T-cell (primary cell): ENCODE results near the gene MVB12B. TPM values are rescaled to one million over a fixed set of nuclear protein-coding genes. Genes with fewer than 3 reads are reported as not detected.

Source experiments
- ATAC-seq, 4 experiments: fragments of 200-7000 bp in 3 of 4; fragments of 150-1000 bp in 1 of 4; cut with Tn5 transposase; replicated peaks in 1 of 4; 1 replicate in 3 of 4; 2 replicates in 1 of 4; pipeline ENCODE4 v1.10.0; 2021; ENCODE audit warnings: moderate library complexity in 3 of 4, mild to moderate bottlenecking in 2 of 4, moderate number of reproducible peaks in 1 of 4
- CTCF ChIA-PET, 2 donors: fragments of 300-600 bp; sonication (Branson Sonifier 250); formaldehyde crosslinking; loops; one replicate each; lab custom pipeline; 2022; ENCODE audit warnings: antibody characterized with exemption in 2 of 2; lab: Charles Lee
- POLR2A ChIA-PET, 2 donors: fragments of 300-600 bp; sonication (Branson Sonifier 250); formaldehyde crosslinking; loops; one replicate each; lab custom pipeline; 2022; ENCODE audit warnings: antibody characterized with exemption in 2 of 2; lab: Charles Lee
- DNase-seq, 35 experiments: peaks; one replicate each; pipeline versions ENCODE4 v3.0.0 to v3.0.0-alpha.2; 2013 to 2023
- H3K27ac ChIP-seq: one replicate; pipeline ENCODE4 v1.5.1; 2013; ENCODE audit warnings: low read length
- H3K27me3 ChIP-seq, 2 experiments: replicated peaks in 1 of 2; 1 replicate in 1 of 2; 2 replicates in 1 of 2; pipeline versions ENCODE4 v1.6.1 to v1.7.0; 2013; ENCODE audit warnings: low read length in 1 of 2, mixed read lengths in 1 of 2; ENCODE audit not compliant: control insufficient read depth in 2 of 2, insufficient read depth in 2 of 2; ENCODE audit errors: extremely low read depth in 1 of 2
- H3K36me3 ChIP-seq, 2 donors: 1 replicate in 1 of 2; 2 replicates in 1 of 2; pipeline versions ENCODE4 v1.6.1 to v1.7.0; 2013; ENCODE audit warnings: low read length in 1 of 2; ENCODE audit not compliant: control insufficient read depth in 2 of 2, insufficient read depth in 1 of 2; ENCODE audit errors: extremely low read depth in 1 of 2
- H3K4me1 ChIP-seq, 2 experiments: 1 replicate in 1 of 2; 2 replicates in 1 of 2; pipeline versions ENCODE4 v1.6.1 to v1.7.0; 2013; ENCODE audit warnings: low read length in 2 of 2, mixed read lengths in 1 of 2; ENCODE audit not compliant: insufficient read depth in 2 of 2, control insufficient read depth in 1 of 2; ENCODE audit errors: extremely low read depth in 1 of 2
- H3K4me3 ChIP-seq, 2 donors: 1 replicate in 1 of 2; 2 replicates in 1 of 2; pipeline versions ENCODE4 v1.5.1 to v1.7.0; 2013; ENCODE audit warnings: mild to moderate bottlenecking in 2 of 2, low read length in 1 of 2, moderate library complexity in 1 of 2; ENCODE audit not compliant: control insufficient read depth in 1 of 2; ENCODE audit errors: extremely low read depth in 1 of 2
- H3K9me3 ChIP-seq: 2 replicates; pipeline ENCODE4 v1.7.0; 2013
- H3K27ac Mint-ChIP-seq, 2 donors: one replicate each; pipeline ENCODE4 v1.8.0; 2020 to 2021; ENCODE audit warnings: mild to moderate bottlenecking in 2 of 2, mixed read lengths in 2 of 2
- H3K27me3 Mint-ChIP-seq, 2 donors: one replicate each; pipeline ENCODE4 v1.8.0; 2021 to 2022; ENCODE audit warnings: mixed read lengths in 2 of 2
- H3K36me3 Mint-ChIP-seq: one replicate; pipeline ENCODE4 v1.8.0; 2021; ENCODE audit warnings: mixed read lengths
- H3K4me1 Mint-ChIP-seq, 3 donors: one replicate each; pipeline ENCODE4 v1.8.0; 2020 to 2022; ENCODE audit warnings: mixed read lengths in 3 of 3, mild to moderate bottlenecking in 1 of 3
- H3K4me3 Mint-ChIP-seq, 3 donors: one replicate each; pipeline ENCODE4 v1.8.0; 2020 to 2022; ENCODE audit warnings: mild to moderate bottlenecking in 3 of 3, mixed read lengths in 3 of 3, moderate library complexity in 3 of 3
- H3K9me3 Mint-ChIP-seq, 3 donors: one replicate each; pipeline ENCODE4 v1.8.0; 2020 to 2022; ENCODE audit warnings: mixed read lengths in 3 of 3
- WGBS: methylation state at CpG from one replicate; pipeline ENCODE4 v1.1.5; 2013; ENCODE audit warnings: missing lambda C conversion rate; ENCODE audit not compliant: insufficient coverage; 5-methylcytosine and 5-hydroxymethylcytosine counted together
- total RNA-seq, 35 experiments: library from RNA in 6 of 35; stranded (reverse) in 6 of 35; fragments of 120-200 nt in 1 of 35; gene quantifications; one replicate each; pipeline versions ENCODE4 v1.2.1 to v1.2.4 and lab custom pipeline; 2013 to 2026

The MVB12B gene
- total RNA-seq, 5 donors from 2014 or later (not counting 1 experiment from before 2014, with no cell fraction given) = 8.2 to 25.2 (median 10.6) TPM

DNA sequence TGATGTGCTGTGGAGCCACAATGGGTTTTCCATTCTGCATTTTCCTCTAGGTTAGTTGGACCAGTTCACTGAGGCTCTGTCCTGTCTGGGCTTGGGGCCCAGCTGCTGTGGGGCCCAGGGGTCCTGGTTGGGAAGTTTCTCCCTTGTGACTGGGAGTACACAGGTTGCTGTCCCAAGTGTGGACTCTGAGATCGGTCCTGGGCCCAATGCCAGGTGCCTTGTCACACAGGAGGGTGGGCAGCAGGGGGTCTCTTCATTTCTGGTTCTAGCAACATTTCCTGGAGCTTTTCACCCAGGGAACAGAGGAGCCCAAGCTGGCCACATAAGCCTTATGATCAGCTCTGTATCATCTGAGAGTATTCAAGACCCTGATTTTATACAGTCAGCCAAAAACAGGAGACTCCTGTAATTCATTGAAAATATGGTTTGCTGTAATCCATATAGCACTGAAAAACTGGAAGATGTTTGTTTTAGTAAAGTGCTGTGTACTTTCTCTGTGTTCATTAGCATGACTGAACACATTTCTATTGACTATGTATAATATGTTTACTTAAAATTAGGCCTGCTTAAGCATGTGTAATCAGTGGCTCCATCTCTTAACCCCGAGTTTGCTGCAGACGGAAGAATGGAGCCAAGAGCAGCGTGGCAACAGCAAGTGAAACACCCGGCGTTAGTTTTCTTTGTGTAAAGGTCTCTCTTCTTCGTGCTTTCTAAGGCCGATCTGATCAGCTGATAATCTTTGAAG, 62.5 kb downstream of the MVB12B start:
- no peaks in the 10 kb centered on the region for H3K9me3 ChIP-seq
- H3K36me3 ChIP-seq = peaks cover 8 to 31% of the 10 kb centered on the region in 2 donors
- no peaks in the 10 kb centered on the region for H3K27me3 Mint-ChIP-seq
- no peak overlapping the region for H3K4me3 Mint-ChIP-seq
- peaks cover 24% of the 10 kb centered on the region for H3K36me3 Mint-ChIP-seq
- H3K4me1 ChIP-seq = peaks cover 0 to 8% of the 10 kb centered on the region in 2 experiments
- ChIA-PET CTCF (no interaction called here), POLR2A (no interaction called here)
- no peak overlapping the region for H3K4me3 ChIP-seq
- ATAC-seq = no peak
- 88% methylated on average over 8 of the region's 8 CpGs for WGBS
- no peak overlapping the region for H3K27ac ChIP-seq
- no peak for DNase-seq
- no peaks in the 10 kb centered on the region for H3K27me3 ChIP-seq
- H3K4me1 Mint-ChIP-seq = peaks cover 0 to 8% (median 6%) of the 10 kb centered on the region in 3 donors
- no peaks in the 10 kb centered on the region for H3K9me3 Mint-ChIP-seq
- no peak overlapping the region for H3K27ac Mint-ChIP-seq

DNA sequence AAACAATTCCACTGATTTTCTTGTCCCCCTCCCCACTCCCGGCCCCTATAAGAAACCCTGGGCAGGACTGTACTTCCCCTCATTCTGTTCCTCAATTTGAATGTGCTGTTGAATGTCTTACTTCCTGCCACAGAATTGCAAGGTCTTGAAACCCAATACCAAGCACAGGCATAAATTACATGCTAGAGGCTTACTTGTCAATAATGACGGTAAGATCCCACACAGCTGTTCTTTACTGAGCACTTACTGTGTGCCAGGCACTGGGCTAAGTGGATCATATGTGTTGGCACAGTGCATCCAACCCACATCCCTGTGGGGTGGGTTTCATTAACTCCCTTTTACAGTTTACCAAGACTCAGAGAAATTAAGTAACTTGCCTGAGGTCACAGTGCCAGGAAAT, 63.4 kb downstream of the MVB12B start:
- Mint-ChIP-seq H3K27ac (no peak overlapping the region), H3K4me3 (no peak overlapping the region), H3K36me3 (peaks cover 27% of the 10 kb centered on the region), H3K27me3 (no peaks in the 10 kb centered on the region), H3K4me1 (peaks cover 0 to 11% (median 10%) of the 10 kb centered on the region in 3 donors), H3K9me3 (no peaks in the 10 kb centered on the region)
- peaks cover 0 to 8% of the 10 kb centered on the region in 2 experiments for H3K4me1 ChIP-seq
- 100% methylated on average over 1 of the region's 2 CpGs for WGBS
- no peak overlapping the region for H3K27ac ChIP-seq
- H3K9me3 ChIP-seq = no peaks in the 10 kb centered on the region
- DNase-seq (no peak), ATAC-seq (no peak)
- no peak overlapping the region for H3K4me3 ChIP-seq
- CTCF ChIA-PET = no interaction called here
- H3K27me3 ChIP-seq = no peaks in the 10 kb centered on the region
- peaks cover 8 to 31% of the 10 kb centered on the region in 2 donors for H3K36me3 ChIP-seq
- POLR2A ChIA-PET = no interaction called here

DNA sequence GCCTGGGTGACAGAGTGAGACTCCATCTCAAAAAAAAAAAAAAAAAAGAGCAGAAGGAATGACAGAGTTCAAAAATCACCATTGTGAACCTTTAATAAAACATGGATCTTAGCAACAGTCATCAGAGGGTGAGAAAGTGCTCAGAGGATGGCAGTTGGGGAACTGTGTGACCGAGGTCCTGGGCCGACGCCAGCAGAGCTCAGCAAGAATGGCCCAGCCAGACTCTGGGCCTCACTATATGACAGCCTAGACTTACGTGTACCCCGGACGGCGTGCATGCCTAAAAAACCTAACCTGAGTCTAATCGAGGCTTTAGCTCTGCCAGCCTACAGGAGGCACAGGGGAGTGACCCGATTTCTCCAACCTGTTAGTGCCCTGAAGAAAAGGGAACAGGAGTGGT, 64.3 kb downstream of the MVB12B start:
- no peaks in the 10 kb centered on the region for H3K27me3 ChIP-seq
- no peak overlapping the region for H3K4me3 ChIP-seq
- Mint-ChIP-seq H3K9me3 (no peaks in the 10 kb centered on the region), H3K4me3 (no peak overlapping the region), H3K36me3 (peaks cover 22% of the 10 kb centered on the region), H3K27ac (no peak overlapping the region), H3K4me1 (peaks cover 1 to 20% (median 20%) of the 10 kb centered on the region in 3 donors), H3K27me3 (no peaks in the 10 kb centered on the region)
- ATAC-seq (no peak), DNase-seq (no peak)
- POLR2A ChIA-PET = interaction anchor here in 1 of 2 donors (0.5 kb wide), 1 partner anchor 20 kb away, joined by 3 read pairs; no protein-coding TSS in a partner anchor
- CTCF ChIA-PET = no interaction called here
- peaks cover 0 to 13% of the 10 kb centered on the region in 2 experiments for H3K4me1 ChIP-seq
- peaks cover 12 to 39% of the 10 kb centered on the region in 2 donors for H3K36me3 ChIP-seq
- no peaks in the 10 kb centered on the region for H3K9me3 ChIP-seq
- 94% methylated on average over 9 of the region's 9 CpGs for WGBS
- no peak overlapping the region for H3K27ac ChIP-seq

DNA sequence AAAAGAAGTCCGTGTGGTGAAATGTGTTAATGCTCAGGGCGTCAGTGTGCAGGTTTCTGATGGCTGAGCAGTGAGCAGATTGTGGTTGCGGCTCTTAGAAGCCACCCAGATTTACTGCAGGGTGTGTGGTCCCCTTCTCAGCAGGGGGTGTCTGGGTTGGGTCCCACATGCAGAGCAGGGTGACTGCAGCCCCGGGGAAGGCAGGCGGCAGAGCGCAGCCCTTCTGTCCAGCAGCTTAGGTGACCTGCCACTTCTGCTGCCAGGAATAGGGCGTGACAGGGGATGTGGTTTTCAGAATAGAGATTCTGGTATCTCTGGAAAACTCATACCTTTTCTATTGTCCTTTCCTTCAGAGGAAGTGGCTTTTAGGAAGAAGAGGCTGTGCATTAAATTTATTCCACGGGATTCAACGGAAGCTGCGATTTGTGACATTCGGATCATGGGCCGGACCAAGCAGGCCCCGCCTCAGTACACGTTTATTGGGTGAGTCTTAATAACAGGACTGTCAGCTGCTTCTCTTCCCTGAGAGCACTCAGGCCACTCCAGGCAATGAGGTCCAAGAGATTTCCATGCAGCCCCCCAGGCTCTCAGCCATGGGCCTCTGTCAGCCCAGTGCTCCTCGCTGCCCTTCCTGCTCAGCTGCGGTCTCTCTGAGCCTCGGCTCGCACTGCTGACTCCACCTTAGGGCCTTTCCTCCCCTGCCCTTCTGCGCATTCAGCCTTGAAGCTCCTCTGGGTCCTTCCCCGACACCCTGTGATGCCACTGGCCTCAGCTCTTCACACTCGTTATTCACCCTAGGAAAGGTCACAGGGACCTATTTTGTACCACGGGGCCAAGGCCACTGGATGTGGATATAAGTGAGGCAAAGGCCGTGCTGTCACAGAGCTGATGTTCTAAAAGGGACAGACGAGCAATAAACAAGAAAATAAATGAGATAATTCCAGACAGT, 65.4 kb downstream of the MVB12B start:
- DNase-seq = no peak
- no peak overlapping the region for H3K4me3 Mint-ChIP-seq
- Histone ChIP-seq H3K27me3 (no peaks in the 10 kb centered on the region), H3K4me3 (no peak overlapping the region), H3K4me1 (peaks cover 0 to 20% of the 10 kb centered on the region in 2 experiments), H3K36me3 (peaks cover 12 to 31% of the 10 kb centered on the region in 2 donors), H3K27ac (no peak overlapping the region), H3K9me3 (no peaks in the 10 kb centered on the region)
- H3K36me3 Mint-ChIP-seq = peaks cover 13% of the 10 kb centered on the region
- H3K27ac Mint-ChIP-seq = no peak overlapping the region
- 93% methylated on average over 16 of the region's 24 CpGs for WGBS
- no peaks in the 10 kb centered on the region for H3K9me3 Mint-ChIP-seq
- ATAC-seq = no peak
- H3K27me3 Mint-ChIP-seq = no peaks in the 10 kb centered on the region
- peaks cover 11 to 31% (median 30%) of the 10 kb centered on the region in 3 donors for H3K4me1 Mint-ChIP-seq
- CTCF ChIA-PET = no interaction called here
- POLR2A ChIA-PET = no interaction called here

DNA sequence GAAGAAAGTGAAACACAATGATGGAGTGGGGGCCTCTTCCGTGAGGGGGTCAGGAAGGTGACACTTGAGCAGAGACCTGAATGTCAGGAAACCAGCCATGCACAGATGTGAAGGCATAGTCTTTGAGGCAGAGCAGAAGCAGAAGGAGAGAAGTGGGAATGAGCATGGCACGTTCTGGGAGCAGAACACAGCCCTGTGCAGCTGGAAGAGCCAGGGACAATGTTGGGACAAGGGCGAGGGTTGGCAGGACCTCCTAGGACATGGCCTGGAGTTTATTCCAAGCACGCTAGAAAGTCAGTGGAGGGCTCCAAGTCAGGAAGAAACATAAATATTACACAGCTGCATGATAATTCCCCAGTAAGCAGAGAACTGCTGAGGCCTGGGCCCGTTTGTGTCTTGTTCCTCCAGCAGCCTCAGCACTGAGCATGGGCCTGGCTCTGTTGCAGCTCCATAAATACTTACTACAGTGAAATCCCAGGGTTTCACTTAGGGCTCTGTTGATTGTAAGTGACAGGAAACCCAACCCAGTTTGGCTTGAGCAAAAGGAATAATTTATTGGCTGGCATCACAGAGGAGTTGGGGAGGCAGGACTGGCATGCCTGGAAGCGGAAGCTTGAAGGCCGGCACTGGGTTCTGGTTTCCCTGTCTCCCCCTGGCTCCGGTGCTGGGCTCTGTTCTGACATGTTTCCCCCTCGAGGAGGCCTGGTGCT, 66.2 kb downstream of the MVB12B start:
- Mint-ChIP-seq H3K4me3 (no peak overlapping the region), H3K36me3 (peaks cover 8% of the 10 kb centered on the region)

DNA sequence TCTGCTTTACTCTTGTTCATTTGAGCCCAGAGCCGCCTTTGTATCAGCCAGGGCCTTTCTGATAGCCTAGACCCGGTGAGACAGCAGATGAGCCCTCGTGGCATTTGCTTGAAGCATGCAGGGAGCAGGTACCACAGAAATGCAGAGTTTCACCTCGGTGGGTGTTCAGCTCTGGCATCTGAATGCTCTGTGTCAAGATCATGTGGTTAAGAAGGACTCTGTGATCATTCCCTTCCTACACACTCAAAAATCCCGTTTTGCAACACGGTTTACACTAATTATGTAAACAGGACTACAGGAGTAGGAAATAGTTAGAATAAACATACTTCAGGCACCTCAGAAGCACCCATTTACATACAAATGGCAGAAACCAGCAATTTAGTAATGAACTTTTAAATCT, 67.2 kb downstream of the MVB12B start:
- H3K4me1 Mint-ChIP-seq = peaks cover 22 to 48% (median 47%) of the 10 kb centered on the region in 3 donors
- CTCF ChIA-PET = no interaction called here

More for the DNA sequence above, 66.2 kb downstream of the MVB12B start:
- ChIA-PET POLR2A (interaction anchor here in 1 of 2 donors (0.6 kb wide), 1 partner anchor 1127 kb away, joined by 10 read pairs; no protein-coding TSS in a partner anchor), CTCF (no interaction called here)
- H3K4me1 ChIP-seq = peaks cover 2 to 27% of the 10 kb centered on the region in 2 experiments
- H3K4me3 ChIP-seq = no peak overlapping the region
- Mint-ChIP-seq H3K27ac (no peak overlapping the region), H3K4me1 (peaks cover 16 to 38% (median 38%) of the 10 kb centered on the region in 3 donors), H3K27me3 (no peaks in the 10 kb centered on the region), H3K9me3 (no peaks in the 10 kb centered on the region)
- H3K9me3 ChIP-seq = no peaks in the 10 kb centered on the region
- peaks cover 12 to 29% of the 10 kb centered on the region in 2 donors for H3K36me3 ChIP-seq
- H3K27ac ChIP-seq = no peak overlapping the region
- H3K27me3 ChIP-seq = no peaks in the 10 kb centered on the region
- DNase-seq (no peak), ATAC-seq (no peak)
- WGBS = 94% methylated on average over 8 of the region's 9 CpGs

More for the DNA sequence above, 67.2 kb downstream of the MVB12B start:
- no peak overlapping the region for H3K27ac ChIP-seq
- Mint-ChIP-seq H3K27ac (peak overlapping the region in 1 of 2 donors; percentile 14), H3K27me3 (no peaks in the 10 kb centered on the region), H3K9me3 (no peaks in the 10 kb centered on the region), H3K4me3 (no peak overlapping the region), H3K36me3 (peaks cover 8% of the 10 kb centered on the region)
- POLR2A ChIA-PET = no interaction called here
- H3K4me1 ChIP-seq = peaks cover 3 to 38% of the 10 kb centered on the region in 2 experiments
- H3K9me3 ChIP-seq = no peaks in the 10 kb centered on the region
- ATAC-seq (no peak), DNase-seq (no peak)
- H3K27me3 ChIP-seq = no peaks in the 10 kb centered on the region
- H3K36me3 ChIP-seq = peaks cover 12 to 22% of the 10 kb centered on the region in 2 donors
- no peak overlapping the region for H3K4me3 ChIP-seq
- WGBS = 73% methylated on average over 3 of the region's 6 CpGs
